HepG2 (cell line): Measurements from ENCODE around the gene FAHD2A. TPM values are rescaled to one million over a fixed set of nuclear protein-coding genes. Genes with fewer than 3 reads are reported as not detected.

Experiments used
- CREB1 ChIP-seq, 2 experiments: fragments of 450-650 bp in 1 of 2; IDR thresholded peaks; 2 replicates each; pipeline ENCODE4 v1.6.1; 2016 to 2017; ENCODE audit warnings: control low read depth in 1 of 2, mild to moderate bottlenecking in 1 of 2, missing compliant biosample characterization in 1 of 2, missing genetic modification characterization in 1 of 2
- CREM ChIP-seq, 2 experiments: sonication (generic) in 1 of 2; formaldehyde crosslinking in 1 of 2; IDR thresholded peaks; 2 replicates each; pipeline versions ENCODE4 v1.4.0 to v1.6.1; 2016 to 2020; ENCODE audit warnings: antibody characterized with exemption in 1 of 2, mild to moderate bottlenecking in 1 of 2, missing genetic modification reagents in 1 of 2
- DNMT3B ChIP-seq: conservative IDR thresholded peaks from 2 replicates; pipeline ENCODE4 v1.6.1; 2016; ENCODE audit warnings: missing biosample characterization, control low read depth
- HCFC1 ChIP-seq: fragments of 150-350 bp; IDR thresholded peaks from 2 replicates; pipeline ENCODE4 v1.6.1; 2014; ENCODE audit warnings: low read depth, low read length
- KLF12 ChIP-seq: sonication (generic); formaldehyde crosslinking; IDR thresholded peaks from 2 replicates; pipeline ENCODE4 v1.4.0; 2020; ENCODE audit warnings: missing genetic modification reagents, borderline replicate concordance
- MTF1 ChIP-seq: sonication (generic); formaldehyde crosslinking; IDR thresholded peaks from 2 replicates; pipeline ENCODE4 v1.5.0; 2020; ENCODE audit warnings: missing genetic modification reagents
- STAG1 ChIP-seq: sonication (generic); formaldehyde crosslinking; IDR thresholded peaks from 2 replicates; pipeline ENCODE4 v1.4.0; 2020; ENCODE audit warnings: missing genetic modification reagents
- TFDP2 ChIP-seq: sonication (generic); formaldehyde crosslinking; IDR thresholded peaks from 2 replicates; pipeline ENCODE4 v1.4.0; 2020; ENCODE audit warnings: missing genetic modification reagents
- USF2 ChIP-seq, 2 experiments: sonication (generic) in 1 of 2; formaldehyde crosslinking in 1 of 2; IDR thresholded peaks; 2 replicates each; pipeline versions ENCODE4 v1.5.1 to v1.6.1; 2011 to 2020; ENCODE audit warnings: borderline replicate concordance in 1 of 2, low read depth in 1 of 2, low read length in 1 of 2, mild to moderate bottlenecking in 1 of 2, missing genetic modification reagents in 1 of 2, moderate library complexity in 1 of 2
- ZBTB37 ChIP-seq: sonication (generic); formaldehyde crosslinking; IDR thresholded peaks from 2 replicates; pipeline ENCODE4 v1.4.0; 2020; ENCODE audit warnings: mild to moderate bottlenecking, missing genetic modification reagents
- ZMAT3 ChIP-seq: sonication (generic); formaldehyde crosslinking; conservative IDR thresholded peaks from 2 replicates; pipeline ENCODE4 v1.7.0; 2021; ENCODE audit warnings: missing genetic modification reagents
- ZMAT5 ChIP-seq: sonication (generic); formaldehyde crosslinking; IDR thresholded peaks from 2 replicates; pipeline ENCODE4 v1.5.0; 2020; ENCODE audit warnings: mild to moderate bottlenecking, low read depth, missing genetic modification reagents, borderline replicate concordance
- ZNF124 ChIP-seq: sonication (generic); formaldehyde crosslinking; IDR thresholded peaks from 2 replicates; pipeline ENCODE4 v1.4.0; 2020; ENCODE audit warnings: missing genetic modification reagents
- ZNF354B ChIP-seq: sonication (generic); formaldehyde crosslinking; IDR thresholded peaks from 2 replicates; pipeline ENCODE4 v1.8.0; 2022; ENCODE audit warnings: mild to moderate bottlenecking, missing genetic modification reagents
- ZNF451 ChIP-seq: sonication (generic); formaldehyde crosslinking; IDR thresholded peaks from 2 replicates; pipeline ENCODE4 v1.5.0; 2020; ENCODE audit warnings: mild to moderate bottlenecking, missing genetic modification reagents
- ZNF580 ChIP-seq: IDR thresholded peaks from 2 replicates; pipeline ENCODE4 v1.6.1; 2016; ENCODE audit warnings: low read depth, borderline replicate concordance
- ZNF672 ChIP-seq: sonication (generic); formaldehyde crosslinking; IDR thresholded peaks from 2 replicates; pipeline ENCODE4 v1.8.1; 2022; ENCODE audit warnings: missing genetic modification reagents
- ZNF768 ChIP-seq: sonication (generic); formaldehyde crosslinking; IDR thresholded peaks from 2 replicates; pipeline ENCODE4 v1.4.0; 2020; ENCODE audit warnings: missing genetic modification reagents
- polyA plus RNA-seq, 8 experiments: library from polyadenylated mRNA; depleted of rRNA in 3 of 8; stranded (reverse) in 7 of 8; unstranded in 1 of 8; fragments of >200 nt; fragmentation: Illumina TruSeq in 4 of 8; extraction: Trizol in 4 of 8; gene quantifications; 2 replicates each; pipeline versions ENCODE4 v1.2.1 to v1.2.3, GENCODE V29; 2011 to 2016; ENCODE audit warnings: low read depth in 4 of 8, missing spikeins in 1 of 8, mixed read lengths in 1 of 8; ENCODE audit not compliant: insufficient read depth in 1 of 8
- total RNA-seq, 5 experiments: library from RNA; depleted of rRNA; stranded (reverse); fragments of >200 nt; fragmentation: Illumina TruSeq; extraction: Trizol; gene quantifications; 2 replicates each; pipeline ENCODE4 v1.2.3, GENCODE V29; 2016; ENCODE audit warnings: low read depth in 1 of 5

FAHD2A gene
- total and polyA plus RNA-seq, 2 of the 13 experiments (the other 11 are each of a cell fraction or from before 2014, with no cell fraction given), result 34.0 to 44.2 TPM

- peak; percentile 85 for TF ChIP-seq TFDP2
- no peak for TF ChIP-seq MTF1 (CRISPR knock-in tag)
- TF ChIP-seq CREB1 (IDR thresholded peaks at IDR 0.05), result peak; percentile 100
- peak; percentile 98 for TF ChIP-seq CREB1 (CRISPR knock-in tag; IDR thresholded peaks at IDR 0.05)
- TF ChIP-seq CREM (IDR thresholded peaks at IDR 0.05), result peak; percentile 96
- TF ChIP-seq CREM (CRISPR knock-in tag; IDR thresholded peaks at IDR 0.05), result peak; percentile 88
- TF ChIP-seq ZMAT5 (CRISPR knock-in tag), result no peak
- peak; percentile 51; the same call in 1 of the 2 replicates for TF ChIP-seq HCFC1
- TF ChIP-seq ZBTB37 (CRISPR knock-in tag), result peak; percentile 69; the same call in 1 of the 2 replicates
- TF ChIP-seq ZNF354B (CRISPR knock-in tag), result 0 out of 2 replicates have a peak, but pooled peaks have one; percentile 45
- no peak; the same call in 1 of the 2 replicates for TF ChIP-seq STAG1
- peak; percentile 53; the same call in 1 of the 2 replicates for TF ChIP-seq ZNF124 (CRISPR knock-in tag)
- TF ChIP-seq DNMT3B, result no peak
- no peak for TF ChIP-seq USF2 (IDR thresholded peaks at IDR 0.05; ENCODE audit: low read depth, low read length)
- no peak; the same call in 1 of the 2 replicates for TF ChIP-seq USF2 (CRISPR knock-in tag; IDR thresholded peaks at IDR 0.05; ENCODE audit: borderline replicate concordance)
- peak; percentile 92; the same call in 1 of the 2 replicates for TF ChIP-seq ZNF580 (CRISPR knock-in tag)
- no peak for TF ChIP-seq ZNF672 (CRISPR knock-in tag)
- TF ChIP-seq ZMAT3, result no peak
- TF ChIP-seq ZNF451, result peak; percentile 39; the same call in 1 of the 2 replicates
- peak; percentile 56; the same call in 1 of the 2 replicates for TF ChIP-seq KLF12 (CRISPR knock-in tag)
- TF ChIP-seq ZNF768 (CRISPR knock-in tag), result peak; percentile 80
These were observed at the start of gene FAHD2A (continued) for GRCh38 chr2:95402370-95403203.
